ENCODE results near the gene ARMH3.

ARMH3 gene

GRCh38 chr10:101818872-101819633 is 236.9 kb downstream of the ARMH3 start:
- H3K4me3 ChIP-seq (ENCODE audit: severe bottlenecking): peak overlapping the region; percentile 77
- H3K27me3 ChIP-seq (ENCODE audit: insufficient read depth, poor library complexity, severe bottlenecking): no peaks in the 10 kb centered on the region
- no peak for DNase-seq (ENCODE audit: low spot score)
- ATAC-seq (ENCODE audit: low read depth): peak; percentile 40
- peaks cover 7% of the 10 kb centered on the region for H3K4me1 ChIP-seq (ENCODE audit: insufficient read depth, poor library complexity, severe bottlenecking)
- no peak for TF ChIP-seq CTCF (IDR thresholded peaks at IDR 0.05; ENCODE audit: poor library complexity, severe bottlenecking)
- peak overlapping the region; percentile 81 for H3K27ac ChIP-seq (ENCODE audit: poor library complexity, severe bottlenecking)
- H3K9me3 ChIP-seq (ENCODE audit: severe bottlenecking): no peaks in the 10 kb centered on the region
- peaks cover 16% of the 10 kb centered on the region for H3K36me3 ChIP-seq (ENCODE audit: low read depth)

GRCh38 chr10:101818119-101818871 is 237.7 kb downstream of the ARMH3 start, which contains the start of gene OGA:
OGA (minus strand) TSS chr10:101818444; CDS start chr10:101818022, 422 bp downstream.
- peak within 1 kb of the TSS; percentile 81 for H3K27ac ChIP-seq (ENCODE audit: poor library complexity, severe bottlenecking)
- peak; percentile 86 for ATAC-seq (ENCODE audit: low read depth)
- peaks cover 24% of the 10 kb centered on the region for H3K36me3 ChIP-seq (ENCODE audit: low read depth)
- no peaks in the 10 kb centered on the region for H3K9me3 ChIP-seq (ENCODE audit: severe bottlenecking)
- no peaks in the 10 kb centered on the region for H3K27me3 ChIP-seq (ENCODE audit: insufficient read depth, poor library complexity, severe bottlenecking)
- peaks cover 7% of the 10 kb centered on the region for H3K4me1 ChIP-seq (ENCODE audit: insufficient read depth, poor library complexity, severe bottlenecking)
- peak; percentile 99 for DNase-seq (ENCODE audit: low spot score)
- no peak for TF ChIP-seq CTCF (IDR thresholded peaks at IDR 0.05; ENCODE audit: poor library complexity, severe bottlenecking)
- H3K4me3 ChIP-seq (ENCODE audit: severe bottlenecking): peak within 1 kb of the TSS; percentile 77

GRCh38 chr10:101817337-101818118 is 238.4 kb downstream of the ARMH3 start:
- peaks cover 7% of the 10 kb centered on the region for H3K4me1 ChIP-seq (ENCODE audit: insufficient read depth, poor library complexity, severe bottlenecking)
- ATAC-seq (ENCODE audit: low read depth) (peak; percentile 63), DNase-seq (ENCODE audit: low spot score) (peak; percentile 95)
- H3K9me3 ChIP-seq (ENCODE audit: severe bottlenecking): no peaks in the 10 kb centered on the region
- peak overlapping the region; percentile 77 for H3K4me3 ChIP-seq (ENCODE audit: severe bottlenecking)
- H3K27ac ChIP-seq (ENCODE audit: poor library complexity, severe bottlenecking): peak overlapping the region; percentile 81
- no peaks in the 10 kb centered on the region for H3K27me3 ChIP-seq (ENCODE audit: insufficient read depth, poor library complexity, severe bottlenecking)
- TF ChIP-seq CTCF (IDR thresholded peaks at IDR 0.05; ENCODE audit: poor library complexity, severe bottlenecking): no peak
- peaks cover 31% of the 10 kb centered on the region for H3K36me3 ChIP-seq (ENCODE audit: low read depth)

GRCh38 chr10:101816913-101817336 is 239.0 kb downstream of the ARMH3 start:
- no peaks in the 10 kb centered on the region for H3K27me3 ChIP-seq (ENCODE audit: insufficient read depth, poor library complexity, severe bottlenecking)
- no peak for TF ChIP-seq CTCF (IDR thresholded peaks at IDR 0.05; ENCODE audit: poor library complexity, severe bottlenecking)
- peak overlapping the region; percentile 81 for H3K27ac ChIP-seq (ENCODE audit: poor library complexity, severe bottlenecking)
- DNase-seq (ENCODE audit: low spot score): no peak
- ATAC-seq (ENCODE audit: low read depth): no peak
- H3K36me3 ChIP-seq (ENCODE audit: low read depth): peaks cover 37% of the 10 kb centered on the region
- peaks cover 7% of the 10 kb centered on the region for H3K4me1 ChIP-seq (ENCODE audit: insufficient read depth, poor library complexity, severe bottlenecking)
- H3K4me3 ChIP-seq (ENCODE audit: severe bottlenecking): peak overlapping the region; percentile 77
- H3K9me3 ChIP-seq (ENCODE audit: severe bottlenecking): no peaks in the 10 kb centered on the region

All from RWPE2 (cell line).